ENCODE measurements around the gene DISP2. TPM values are rescaled to one million over a fixed set of nuclear protein-coding genes. Genes with fewer than 3 reads are reported as not detected.

DISP2 gene
- total RNA-seq, 1 experiment from 2014 or later: 1.3 TPM

DNA sequence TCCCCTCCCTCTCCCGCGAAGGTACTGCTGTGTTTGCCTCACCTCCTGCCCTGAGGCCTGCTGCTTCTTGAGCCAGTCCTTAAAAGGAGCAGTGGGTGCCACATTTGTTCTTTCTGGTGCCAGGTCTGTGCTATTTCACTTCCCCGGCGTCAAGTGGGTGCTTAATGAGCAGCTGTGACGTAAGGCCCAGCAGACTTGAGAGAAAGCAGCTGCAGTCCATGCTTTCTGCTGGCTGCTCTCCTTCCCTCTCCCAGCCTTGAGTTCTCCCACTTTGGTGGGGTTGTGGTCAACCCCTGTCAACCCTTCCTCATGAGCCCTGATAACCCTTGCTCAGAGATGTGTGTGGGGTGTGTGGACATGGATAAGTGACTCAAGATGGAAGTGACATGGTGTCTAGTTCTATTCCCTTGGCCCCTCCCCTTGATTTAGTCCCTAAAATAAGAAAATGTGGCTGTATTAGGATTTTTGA lies 27.6 kb upstream of the DISP2 start:
- Mint-ChIP-seq H3K27me3 (ENCODE audit: low read depth) (peaks cover 8% of the 10 kb centered on the region), H3K36me3 (ENCODE audit: insufficient read depth in 1 of 3, low read depth in 3 of 3) (peaks cover 4 to 23% (median 13%) of the 10 kb centered on the region in 3 experiments; a peak in 6 of 7 replicates), H3K27ac (no peak overlapping the region), H3K4me3 (no peak overlapping the region), H3K4me1 (peaks cover 54 to 60% of the 10 kb centered on the region in 2 experiments), H3K9me3 (peaks cover 0 to 4% of the 10 kb centered on the region in 2 experiments; a peak in 1 of 5 replicates)
- H3K56ac ChIP-seq (ENCODE audit: insufficient read length, low read depth, low read length): no peak overlapping the region
- no peak overlapping the region for H3K27ac ChIP-seq (ENCODE audit: insufficient read length, low read depth, low read length)
- no peak overlapping the region for H2BK12ac ChIP-seq (ENCODE audit: insufficient read length, low read depth, low read length)
- H4K5ac ChIP-seq (ENCODE audit: insufficient read length, low read depth, low read length): no peak overlapping the region
- H3K18ac ChIP-seq (ENCODE audit: insufficient read length, low read depth, low read length): no peak overlapping the region
- no peaks in the 10 kb centered on the region for H3K23me2 ChIP-seq (ENCODE audit: insufficient read length, low read depth, low read length, poor library complexity, severe bottlenecking)
- no peak overlapping the region for H2BK5ac ChIP-seq (ENCODE audit: insufficient read length, low read length)
- no peak overlapping the region for H2BK15ac ChIP-seq (ENCODE audit: low read depth, low read length)
- H2AFZ ChIP-seq (ENCODE audit: low read length): no peak overlapping the region
- DNase-seq: no peak
- no peak overlapping the region for H4K8ac ChIP-seq (replicated peaks; ENCODE audit: insufficient read length, low read depth, low read length)
- no peaks in the 10 kb centered on the region for H4K20me1 ChIP-seq (ENCODE audit: control insufficient read depth, insufficient read depth, insufficient read length)
- H3K14ac ChIP-seq (ENCODE audit: insufficient read depth, low read length): no peak overlapping the region
- H4K91ac ChIP-seq (ENCODE audit: insufficient read length, low read depth, low read length): no peak overlapping the region
- H3K9ac ChIP-seq (ENCODE audit: extremely low read depth, insufficient read length, low read length): no peak overlapping the region
- no peaks in the 10 kb centered on the region for H3K27me3 ChIP-seq (ENCODE audit: insufficient read depth, low read length)
- H3K4me2 ChIP-seq (ENCODE audit: insufficient read depth, insufficient read length, low read length): no peak overlapping the region
- WGBS (ENCODE audit: extremely low coverage, insufficient read length, low lambda C conversion rate): no CpG with 5 or more reads among the region's 5 CpGs
- no peak overlapping the region for H3T11ph ChIP-seq (ENCODE audit: low read length)
- H3K79me1 ChIP-seq (ENCODE audit: insufficient read depth, low read depth, low read length, poor library complexity, severe bottlenecking): no peaks in the 10 kb centered on the region
- H2BK120ac ChIP-seq (ENCODE audit: low read depth, low read length, poor library complexity, severe bottlenecking): no peak overlapping the region
- TF ChIP-seq, protein P1, sequence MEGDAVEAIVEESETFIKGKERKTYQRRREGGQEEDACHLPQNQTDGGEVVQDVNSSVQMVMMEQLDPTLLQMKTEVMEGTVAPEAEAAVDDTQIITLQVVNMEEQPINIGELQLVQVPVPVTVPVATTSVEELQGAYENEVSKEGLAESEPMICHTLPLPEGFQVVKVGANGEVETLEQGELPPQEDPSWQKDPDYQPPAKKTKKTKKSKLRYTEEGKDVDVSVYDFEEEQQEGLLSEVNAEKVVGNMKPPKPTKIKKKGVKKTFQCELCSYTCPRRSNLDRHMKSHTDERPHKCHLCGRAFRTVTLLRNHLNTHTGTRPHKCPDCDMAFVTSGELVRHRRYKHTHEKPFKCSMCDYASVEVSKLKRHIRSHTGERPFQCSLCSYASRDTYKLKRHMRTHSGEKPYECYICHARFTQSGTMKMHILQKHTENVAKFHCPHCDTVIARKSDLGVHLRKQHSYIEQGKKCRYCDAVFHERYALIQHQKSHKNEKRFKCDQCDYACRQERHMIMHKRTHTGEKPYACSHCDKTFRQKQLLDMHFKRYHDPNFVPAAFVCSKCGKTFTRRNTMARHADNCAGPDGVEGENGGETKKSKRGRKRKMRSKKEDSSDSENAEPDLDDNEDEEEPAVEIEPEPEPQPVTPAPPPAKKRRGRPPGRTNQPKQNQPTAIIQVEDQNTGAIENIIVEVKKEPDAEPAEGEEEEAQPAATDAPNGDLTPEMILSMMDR (conservative IDR thresholded peaks at IDR 0.05): no peak
- no peak overlapping the region for H2AK5ac ChIP-seq (ENCODE audit: insufficient read length, low read length)
- peaks cover 21% of the 10 kb centered on the region; the same call in 1 of the 2 replicates for H3K4me1 ChIP-seq (ENCODE audit: insufficient read depth, low read length)
- H3K9me3 ChIP-seq (ENCODE audit: control insufficient read depth, low read depth, low read length): no peaks in the 10 kb centered on the region
- no peak overlapping the region for H3K23ac ChIP-seq (ENCODE audit: insufficient read length, low read depth, low read length)
- no peak overlapping the region for H3K4ac ChIP-seq (ENCODE audit: low read depth, low read length)
- no peak overlapping the region for H2BK20ac ChIP-seq (ENCODE audit: low read depth, low read length, poor library complexity, severe bottlenecking)
- H3K79me2 ChIP-seq (ENCODE audit: insufficient read depth, low read length): no peaks in the 10 kb centered on the region
